Neural crest cell (in vitro differentiated cells): Measurements from ENCODE around the gene ZNF654. TPM values are rescaled to one million over a fixed set of nuclear protein-coding genes. Genes with fewer than 3 reads are reported as not detected.
"Not testable (repeated sequence)": the region's sequence is repeated elsewhere in the genome, so short reads cannot be mapped to it uniquely, and the experiment has no call there.

Experiments
- DNase-seq: peaks from one replicate; pipeline ENCODE4 v3.0.0; 2021; ENCODE audit warnings: low read depth, mixed read lengths, low spot score
- H3K27ac Mint-ChIP-seq: one replicate; pipeline ENCODE4 v1.8.0; 2021; ENCODE audit warnings: mild to moderate bottlenecking, mixed read lengths; ENCODE audit not compliant: unreplicated experiment
- H3K27me3 Mint-ChIP-seq: 2 replicates; pipeline ENCODE4 v1.8.0; 2021; ENCODE audit warnings: low read depth, mild to moderate bottlenecking, mixed read lengths
- H3K36me3 Mint-ChIP-seq: 2 replicates; pipeline ENCODE4 v1.8.0; 2021; ENCODE audit warnings: low read depth, mild to moderate bottlenecking, mixed read lengths
- H3K4me1 Mint-ChIP-seq: 2 replicates; pipeline ENCODE4 v1.8.0; 2021; ENCODE audit warnings: mixed read lengths
- H3K4me3 Mint-ChIP-seq: one replicate; pipeline ENCODE4 v1.8.0; 2021; ENCODE audit warnings: mild to moderate bottlenecking, mixed read lengths
- H3K9me3 Mint-ChIP-seq: 2 replicates; pipeline ENCODE4 v1.8.0; 2021; ENCODE audit warnings: mixed read lengths
- total RNA-seq: library from RNA; stranded (reverse); gene quantifications from 2 replicates; pipeline ENCODE4 v1.2.1, GENCODE V29; 2021
- TF ChIP-seq, protein P1 (sequence below): fragments of 200-600 bp; sonication (generic); conservative IDR thresholded peaks from 2 replicates; pipeline ENCODE4 v1.5.0; 2021; ENCODE audit warnings: antibody characterized with exemption, mild to moderate bottlenecking

Gene ZNF654
- total RNA-seq, 1 donor from 2014 or later, result 7.2 TPM

- TF ChIP-seq, protein P1, sequence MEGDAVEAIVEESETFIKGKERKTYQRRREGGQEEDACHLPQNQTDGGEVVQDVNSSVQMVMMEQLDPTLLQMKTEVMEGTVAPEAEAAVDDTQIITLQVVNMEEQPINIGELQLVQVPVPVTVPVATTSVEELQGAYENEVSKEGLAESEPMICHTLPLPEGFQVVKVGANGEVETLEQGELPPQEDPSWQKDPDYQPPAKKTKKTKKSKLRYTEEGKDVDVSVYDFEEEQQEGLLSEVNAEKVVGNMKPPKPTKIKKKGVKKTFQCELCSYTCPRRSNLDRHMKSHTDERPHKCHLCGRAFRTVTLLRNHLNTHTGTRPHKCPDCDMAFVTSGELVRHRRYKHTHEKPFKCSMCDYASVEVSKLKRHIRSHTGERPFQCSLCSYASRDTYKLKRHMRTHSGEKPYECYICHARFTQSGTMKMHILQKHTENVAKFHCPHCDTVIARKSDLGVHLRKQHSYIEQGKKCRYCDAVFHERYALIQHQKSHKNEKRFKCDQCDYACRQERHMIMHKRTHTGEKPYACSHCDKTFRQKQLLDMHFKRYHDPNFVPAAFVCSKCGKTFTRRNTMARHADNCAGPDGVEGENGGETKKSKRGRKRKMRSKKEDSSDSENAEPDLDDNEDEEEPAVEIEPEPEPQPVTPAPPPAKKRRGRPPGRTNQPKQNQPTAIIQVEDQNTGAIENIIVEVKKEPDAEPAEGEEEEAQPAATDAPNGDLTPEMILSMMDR, result no peak
- H3K36me3 Mint-ChIP-seq, result peaks cover 21% of the 10 kb centered on the region
- H3K4me1 Mint-ChIP-seq, result no peaks in the 10 kb centered on the region
- H3K4me3 Mint-ChIP-seq, result no peak overlapping the region
- no peak overlapping the region for H3K27ac Mint-ChIP-seq
- H3K9me3 Mint-ChIP-seq, result peaks cover 3% of the 10 kb centered on the region
- DNase-seq, result no peak
- H3K27me3 Mint-ChIP-seq, result no peaks in the 10 kb centered on the region
Observed at GRCh38 chr3:88105325-88105724, 46.3 kb downstream of the ZNF654 start.

GRCh38 chr3:88112289-88112688 lies 53.2 kb downstream of the ZNF654 start:
- H3K27me3 Mint-ChIP-seq, result no peaks in the 10 kb centered on the region
- no peaks in the 10 kb centered on the region for H3K36me3 Mint-ChIP-seq
- TF ChIP-seq, protein P1, result no peak

DNA sequence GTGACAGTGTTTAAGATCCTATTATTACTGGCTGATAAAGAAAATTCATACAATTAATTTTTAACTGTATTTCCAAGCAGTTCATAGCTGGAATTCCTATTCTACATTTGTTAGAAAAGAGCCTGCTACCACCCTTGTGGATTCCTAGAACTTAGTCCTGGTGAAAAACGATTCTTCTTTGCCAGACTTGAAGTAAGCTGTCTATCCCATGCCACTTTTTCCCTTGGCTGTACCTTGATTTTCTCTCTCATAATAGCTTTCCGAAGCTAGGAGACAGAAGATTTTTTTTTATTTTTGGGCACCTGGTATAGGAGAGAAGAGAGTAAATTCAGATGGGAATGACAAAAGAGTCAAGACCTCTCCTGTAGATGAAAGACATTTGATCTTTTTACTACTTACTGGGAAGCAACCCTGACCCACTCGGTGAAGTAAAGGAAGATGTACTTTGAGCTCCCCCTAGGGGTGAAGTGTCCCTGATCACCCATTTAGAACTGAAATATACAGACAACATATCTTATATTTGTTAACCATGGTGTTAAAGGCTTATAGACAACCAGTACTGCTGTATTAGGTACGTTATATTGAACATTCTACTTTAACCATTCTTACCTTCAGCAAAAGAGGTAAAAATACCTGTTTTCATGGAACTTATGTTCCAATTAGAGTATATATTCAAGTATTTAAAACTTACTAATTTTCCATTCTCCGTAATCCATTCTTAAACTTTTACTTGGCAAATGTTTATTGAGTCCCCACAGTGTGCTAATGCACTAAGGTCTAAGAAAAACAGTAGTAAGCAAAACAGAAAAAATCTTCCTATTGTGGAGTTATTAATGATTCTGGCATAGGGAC lies 54.5 kb downstream of the ZNF654 start:
- H3K4me3 Mint-ChIP-seq, result no peak overlapping the region
- H3K36me3 Mint-ChIP-seq, result peaks cover 3% of the 10 kb centered on the region
- H3K27ac Mint-ChIP-seq, result no peak overlapping the region
- peak; percentile 65 for DNase-seq
- H3K9me3 Mint-ChIP-seq, result no peaks in the 10 kb centered on the region
- H3K27me3 Mint-ChIP-seq, result no peaks in the 10 kb centered on the region
- H3K4me1 Mint-ChIP-seq, result peaks cover 5% of the 10 kb centered on the region
- TF ChIP-seq, protein P1, result peak; percentile 79

More at GRCh38 chr3:88112289-88112688, 53.2 kb downstream of the ZNF654 start:
- Mint-ChIP-seq H3K4me1 (peaks cover 5% of the 10 kb centered on the region), H3K4me3 (no peak overlapping the region), H3K27ac (no peak overlapping the region), H3K9me3 (no peaks in the 10 kb centered on the region)
- DNase-seq, result no peak

- DNase-seq, result no peak
- no peaks in the 10 kb centered on the region for H3K27me3 Mint-ChIP-seq
- peaks cover 3% of the 10 kb centered on the region for H3K36me3 Mint-ChIP-seq
- H3K27ac Mint-ChIP-seq, result no peak overlapping the region
- no peak overlapping the region for H3K4me3 Mint-ChIP-seq
- TF ChIP-seq, protein P1, result no peak
- H3K4me1 Mint-ChIP-seq, result peaks cover 5% of the 10 kb centered on the region
- H3K9me3 Mint-ChIP-seq, result no peaks in the 10 kb centered on the region
Observed at GRCh38 chr3:88114878-88115549, 56.0 kb downstream of the ZNF654 start.

DNA sequence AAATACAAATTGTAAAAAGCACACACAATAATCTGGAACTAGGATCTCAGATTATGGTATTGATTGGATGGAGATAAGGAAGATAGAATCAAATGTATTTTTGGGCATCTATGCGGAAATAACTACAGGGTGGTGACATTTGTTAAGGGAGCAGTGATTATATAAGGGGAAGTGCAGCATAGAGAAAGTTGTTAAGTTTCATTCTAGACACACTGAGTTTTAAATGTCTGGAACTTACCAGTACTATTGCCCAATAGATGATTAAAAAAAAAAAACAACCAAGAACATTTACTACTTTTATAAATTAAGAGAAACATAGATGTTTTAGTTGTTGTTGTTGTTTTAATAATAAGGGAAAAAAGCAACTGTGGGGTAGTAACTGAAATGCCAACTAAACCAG lies 58.6 kb downstream of the ZNF654 start:
- no peak for DNase-seq
- TF ChIP-seq, protein P1, result no peak
- Mint-ChIP-seq H3K9me3 (no peaks in the 10 kb centered on the region), H3K4me1 (peaks cover 5% of the 10 kb centered on the region), H3K27ac (no peak overlapping the region), H3K4me3 (no peak overlapping the region), H3K27me3 (no peaks in the 10 kb centered on the region), H3K36me3 (peaks cover 3% of the 10 kb centered on the region)

- not testable (repeated sequence) for H3K36me3 Mint-ChIP-seq, H3K27me3 Mint-ChIP-seq, DNase-seq, H3K4me3 Mint-ChIP-seq, H3K9me3 Mint-ChIP-seq, H3K4me1 Mint-ChIP-seq, H3K27ac Mint-ChIP-seq
Observed at GRCh38 chr3:88118603-88119002, 59.5 kb downstream of the ZNF654 start.
